Fibroblast of peridontal ligament (primary cell): ENCODE data around the gene CCDC87.
"Not testable (repeated sequence)": the region's sequence is repeated elsewhere in the genome, so short reads cannot be mapped to it uniquely, and the experiment has no call there.

ENCODE experiments used
- DNase-seq: peaks from one replicate; pipeline ENCODE4 v3.0.0-alpha.2; 2010; ENCODE audit errors: extremely low read depth

Gene CCDC87

DNA sequence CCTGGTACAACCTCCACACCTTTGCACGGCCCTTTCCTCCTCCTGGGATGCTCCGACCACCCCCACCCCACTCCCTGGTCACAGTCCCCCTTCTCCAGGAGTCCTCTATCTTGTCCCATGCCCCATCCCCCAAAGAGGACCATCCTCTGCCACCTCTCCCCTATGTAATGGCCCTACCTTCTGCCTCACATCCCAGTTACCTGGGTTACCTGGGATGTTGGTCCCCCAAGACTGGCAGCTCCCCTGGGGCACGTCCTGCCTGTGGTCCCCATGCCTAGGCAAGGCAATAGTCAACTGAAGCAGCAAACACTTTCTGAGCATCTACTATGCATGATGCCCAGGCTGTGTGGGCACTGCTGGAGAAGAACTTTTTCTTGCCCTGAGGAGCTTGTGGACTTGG lies 37.4 kb downstream of the CCDC87 start:
- DNase-seq, result no peak

DNA sequence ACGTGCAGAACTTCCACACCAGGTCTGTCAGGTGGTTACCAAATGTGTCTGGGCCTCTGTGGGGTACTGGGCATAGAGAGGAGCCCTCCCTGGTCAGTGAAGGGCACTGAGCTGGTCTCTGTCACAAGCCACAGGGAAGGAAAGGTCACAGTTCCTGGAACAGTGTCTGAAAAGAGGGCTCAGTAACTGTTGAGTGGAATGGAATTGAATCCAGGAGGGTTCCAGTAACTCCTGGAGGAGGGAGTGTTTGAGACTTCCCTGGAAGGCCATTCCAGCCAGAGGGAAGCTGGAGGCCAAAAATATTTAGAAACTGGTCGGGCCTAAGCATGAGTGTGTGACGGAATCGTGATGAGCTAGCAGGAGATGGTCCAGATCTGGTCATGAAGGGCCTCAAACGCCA lies 38.3 kb downstream of the CCDC87 start:
- no peak for DNase-seq

GRCh38 chr11:66550887-66551286 lies 42.0 kb downstream of the CCDC87 start:
- DNase-seq, result no peak

GRCh38 chr11:66549696-66550095 lies 43.2 kb downstream of the CCDC87 start:
- no peak for DNase-seq

GRCh38 chr11:66548774-66549630 lies 43.9 kb downstream of the CCDC87 start:
- no peak for DNase-seq

DNA sequence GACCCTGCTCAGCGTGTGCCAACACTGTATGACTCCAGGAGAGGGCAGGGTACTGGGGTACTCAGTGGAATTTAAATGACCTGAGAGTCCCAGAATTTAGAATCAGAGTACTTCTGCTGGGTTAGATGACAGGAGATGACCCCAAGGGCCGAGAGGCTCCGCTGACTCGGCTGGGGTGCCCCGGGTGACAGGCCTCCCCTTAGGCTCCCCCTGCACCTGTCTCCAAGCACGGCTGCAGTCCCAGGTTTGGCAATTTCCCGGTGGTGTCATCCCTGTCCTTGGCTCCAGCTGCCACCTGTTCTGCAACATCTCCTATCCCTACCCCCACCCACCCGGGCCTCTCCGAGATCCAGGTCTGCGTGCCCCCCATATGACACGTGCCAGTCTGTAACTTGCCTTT lies 44.8 kb downstream of the CCDC87 start:
- no peak for DNase-seq

GRCh38 chr11:66547662-66548009 lies 45.2 kb downstream of the CCDC87 start:
- DNase-seq, result no peak

DNA sequence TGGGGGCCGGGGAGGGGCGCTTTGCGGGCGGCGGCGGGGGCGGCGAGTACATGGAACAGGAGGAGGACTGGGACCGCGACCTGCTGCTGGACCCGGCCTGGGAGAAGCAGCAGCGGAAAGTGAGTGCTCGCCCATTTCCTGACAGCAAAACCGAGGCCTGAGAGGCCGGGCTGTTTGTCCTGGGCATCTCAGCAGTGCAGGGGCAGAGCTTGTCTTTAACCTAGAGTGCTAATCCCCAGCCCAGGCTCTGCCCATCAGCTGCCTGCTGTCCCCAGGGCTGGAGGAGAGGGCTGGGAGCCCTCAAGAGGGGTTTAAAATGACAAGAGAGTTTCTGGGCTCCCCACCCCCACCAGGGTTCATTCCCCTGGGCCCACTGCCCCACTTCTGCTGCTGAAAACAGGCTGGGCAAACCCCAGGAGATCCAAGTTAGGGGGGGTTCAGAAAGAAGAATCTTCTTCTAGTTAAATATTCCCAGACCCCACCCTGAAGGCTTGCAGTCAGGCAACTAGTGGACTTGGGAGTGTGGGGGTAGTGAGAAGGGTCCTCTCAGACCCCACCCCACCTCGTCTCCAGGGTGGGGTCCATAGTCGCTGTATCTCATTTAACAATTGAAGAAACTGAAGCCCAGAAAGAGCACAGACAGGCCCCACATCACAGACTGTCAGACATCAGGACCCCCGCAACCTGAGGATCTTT lies 45.7 kb downstream of the CCDC87 start:
- DNase-seq, result no peak

GRCh38 chr11:66546368-66546965 lies 46.4 kb downstream of the CCDC87 start, which contains the start of gene ACTN3:
Gene ACTN3, plus strand, starts transcription at chr11:66546903. Its CDS starts 35 bp downstream, at chr11:66546938.
- peak; percentile 5 for DNase-seq

GRCh38 chr11:66545701-66546367 lies 47.0 kb downstream of the CCDC87 start, which contains the start of gene ZDHHC24:
Gene ZDHHC24, minus strand, starts transcription at chr11:66546048. Its CDS starts 45 bp downstream, at chr11:66546003.
- peak; percentile 95 for DNase-seq

GRCh38 chr11:66544952-66545351 lies 47.9 kb downstream of the CCDC87 start:
- not testable (repeated sequence) for DNase-seq

GRCh38 chr11:66543263-66544107 lies 49.4 kb downstream of the CCDC87 start:
- peak; percentile 34 for DNase-seq

DNA sequence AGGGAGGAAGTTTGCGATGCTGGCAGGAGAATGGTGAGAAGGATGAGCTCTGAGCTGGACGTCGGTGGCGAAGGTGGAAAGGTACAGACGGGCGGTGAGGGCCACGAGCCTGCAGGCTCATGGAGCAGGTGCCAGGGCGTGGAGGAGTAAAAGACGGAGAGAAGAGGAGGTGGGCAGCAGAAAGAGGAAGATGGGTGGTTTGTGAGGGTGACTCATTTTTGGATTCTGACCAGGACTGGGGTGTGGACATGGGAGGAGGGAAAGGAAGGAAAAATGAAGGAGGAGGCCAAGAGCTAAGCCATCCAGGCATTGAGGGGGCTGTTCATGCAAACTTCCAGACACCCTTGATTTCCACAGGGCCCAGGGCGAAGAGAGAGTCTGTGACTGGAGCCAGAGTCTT lies 50.5 kb downstream of the CCDC87 start:
- DNase-seq, result peak; percentile 22

DNA sequence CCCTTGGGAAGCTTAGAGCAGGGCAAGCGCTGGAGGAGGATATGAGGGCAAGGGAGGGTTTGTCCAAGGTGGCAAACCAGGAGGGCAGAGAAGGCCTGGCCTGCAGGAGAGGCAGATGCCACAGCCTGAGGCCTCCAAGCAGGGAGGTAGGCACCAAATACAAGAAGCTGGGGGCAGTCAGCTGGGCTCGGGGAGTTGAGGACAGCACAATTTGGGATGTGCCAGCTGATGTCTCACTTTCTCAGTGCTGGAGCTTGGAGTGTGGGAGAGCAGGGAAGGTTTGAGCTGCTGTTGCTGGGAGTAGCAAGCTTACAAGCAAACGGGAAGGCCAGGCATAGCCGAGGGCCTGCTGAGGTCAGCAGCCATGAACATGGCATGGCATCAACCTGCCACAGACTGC lies 51.0 kb downstream of the CCDC87 start:
- no peak for DNase-seq

DNA sequence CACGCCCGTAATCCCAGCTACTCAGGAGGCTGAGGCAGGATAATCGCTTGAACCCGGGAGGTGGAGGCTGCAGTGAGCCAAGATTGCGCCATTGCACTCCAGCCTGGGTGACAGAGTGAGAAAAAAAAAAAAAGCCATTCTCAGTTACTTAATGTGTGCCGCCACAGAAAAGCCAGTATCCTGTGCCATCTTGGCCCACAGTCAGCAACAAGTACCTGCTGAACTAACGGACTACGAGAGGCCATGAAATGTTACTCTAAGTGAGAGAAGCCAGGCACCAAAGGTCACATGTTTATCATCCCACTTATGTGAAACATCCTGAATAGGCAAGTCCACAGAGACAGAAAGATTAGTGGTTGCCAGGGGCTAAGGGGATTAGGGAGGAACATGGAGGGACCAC lies 52.3 kb downstream of the CCDC87 start:
- DNase-seq, result not testable (repeated sequence)
